Neuronal stem cell (in vitro differentiated cells): ENCODE results near the gene SGSM1.

ENCODE experiments used
- DNase-seq: peaks from one replicate; pipeline ENCODE4 v3.0.0-alpha.2; 2013; ENCODE audit warnings: low spot score
- H2AFZ ChIP-seq: one replicate; pipeline ENCODE4 v1.6.1; 2013; ENCODE audit warnings: mild to moderate bottlenecking, low read length, inconsistent platforms
- H2AK5ac ChIP-seq: 2 replicates; pipeline ENCODE4 v1.6.1; 2013; ENCODE audit warnings: low read depth, mild to moderate bottlenecking, inconsistent platforms, low read length, moderate library complexity, mixed read lengths
- H2BK120ac ChIP-seq: 2 replicates; pipeline ENCODE4 v1.6.1; 2013; ENCODE audit warnings: low read depth, mild to moderate bottlenecking, inconsistent platforms, low read length, moderate library complexity, mixed read lengths
- H2BK12ac ChIP-seq: one replicate; pipeline ENCODE4 v1.6.1; 2013; ENCODE audit warnings: low read length, inconsistent platforms
- H2BK15ac ChIP-seq: 2 replicates; pipeline ENCODE4 v1.6.1; 2013; ENCODE audit warnings: mild to moderate bottlenecking, low read length, inconsistent platforms, mixed read lengths
- H2BK5ac ChIP-seq: one replicate; pipeline ENCODE4 v1.6.1; 2013; ENCODE audit warnings: inconsistent platforms, mild to moderate bottlenecking, low read length, moderate library complexity
- H3K14ac ChIP-seq: one replicate; pipeline ENCODE4 v1.6.1; 2013; ENCODE audit warnings: low read length, inconsistent platforms
- H3K18ac ChIP-seq: 2 replicates; pipeline ENCODE4 v1.6.1; 2013; ENCODE audit warnings: low read length, inconsistent platforms
- H3K23ac ChIP-seq: 2 replicates; pipeline ENCODE4 v1.6.1; 2013; ENCODE audit warnings: low read depth, mild to moderate bottlenecking, mixed read lengths, low read length, inconsistent platforms; ENCODE audit not compliant: poor library complexity
- H3K27ac ChIP-seq: replicated peaks from 3 replicates; pipeline ENCODE4 v1.5.1; 2013; ENCODE audit warnings: low read length, inconsistent platforms
- H3K27me3 ChIP-seq, 3 experiments: 2 replicates each; pipeline ENCODE4 v1.6.1; 2013; ENCODE audit warnings: low read length in 3 of 3, mild to moderate bottlenecking in 2 of 3, inconsistent platforms in 1 of 3, low read depth in 1 of 3, mixed read lengths in 1 of 3, moderate library complexity in 1 of 3; ENCODE audit not compliant: control insufficient read depth in 3 of 3, insufficient read depth in 3 of 3
- H3K36me3 ChIP-seq, 2 donors: replicated peaks in 1 of 2; 2 replicates each; pipeline ENCODE4 v1.6.1; 2013; ENCODE audit warnings: low read length in 2 of 2; ENCODE audit not compliant: control insufficient read depth in 2 of 2, insufficient read depth in 2 of 2
- H3K4ac ChIP-seq: 2 replicates; pipeline ENCODE4 v1.6.1; 2013; ENCODE audit warnings: inconsistent platforms, mild to moderate bottlenecking, low read length, moderate library complexity
- H3K4me1 ChIP-seq, 2 donors: 1 replicate in 1 of 2; 2 replicates in 1 of 2; pipeline ENCODE4 v1.6.1; 2013; ENCODE audit warnings: low read length in 2 of 2, low read depth in 1 of 2; ENCODE audit not compliant: control insufficient read depth in 2 of 2, insufficient read depth in 1 of 2
- H3K4me2 ChIP-seq: one replicate; pipeline ENCODE4 v1.6.1; 2013; ENCODE audit warnings: mild to moderate bottlenecking, low read length, inconsistent platforms; ENCODE audit not compliant: insufficient read depth, poor library complexity, severe bottlenecking
- H3K4me3 ChIP-seq, 2 donors: 2 replicates each; pipeline ENCODE4 v1.5.1; 2013; ENCODE audit warnings: low read length in 2 of 2, mild to moderate bottlenecking in 2 of 2, inconsistent platforms in 1 of 2, moderate library complexity in 1 of 2
- H3K79me1 ChIP-seq: one replicate; pipeline ENCODE4 v1.6.1; 2013; ENCODE audit warnings: low read depth, mild to moderate bottlenecking, inconsistent platforms, low read length, moderate library complexity
- H3K9ac ChIP-seq: one replicate; pipeline ENCODE4 v1.6.1; 2013; ENCODE audit warnings: mild to moderate bottlenecking, low read depth, low read length, inconsistent platforms; ENCODE audit not compliant: poor library complexity
- H3K9me3 ChIP-seq, 2 donors: replicated peaks in 1 of 2; 2 replicates each; pipeline versions ENCODE3 to v1.6.1; 2013; ENCODE audit warnings: low read length in 2 of 2, mild to moderate bottlenecking in 2 of 2, inconsistent platforms in 1 of 2, low read depth in 1 of 2, mixed read lengths in 1 of 2, moderate library complexity in 1 of 2; ENCODE audit not compliant: control insufficient read depth in 2 of 2, insufficient read depth in 1 of 2
- H4K8ac ChIP-seq: one replicate; pipeline ENCODE4 v1.6.1; 2013; ENCODE audit warnings: low read depth, mild to moderate bottlenecking, inconsistent platforms, low read length, moderate library complexity
- H4K91ac ChIP-seq: one replicate; pipeline ENCODE4 v1.6.1; 2013; ENCODE audit warnings: low read length, low read depth, mild to moderate bottlenecking, inconsistent platforms; ENCODE audit not compliant: poor library complexity
- WGBS, 2 donors: extraction: QIAGEN DNeasy Blood & Tissue Kit; methylation state at CpG; one replicate each; pipeline ENCODE4 v1.1.7; 2013; ENCODE audit warnings: missing lambda C conversion rate in 2 of 2, mixed read lengths in 1 of 2; ENCODE audit not compliant: insufficient read length in 2 of 2, insufficient replicate concordance in 1 of 2; ENCODE audit errors: extremely low coverage in 2 of 2; 5-methylcytosine and 5-hydroxymethylcytosine counted together

SGSM1 gene

GRCh38 chr22:24809331-24809730 lies 3.3 kb downstream of the SGSM1 start:
- Histone ChIP-seq H3K79me1 (no peaks in the 10 kb centered on the region), H2BK15ac (peak overlapping the region; percentile 32), H3K18ac (peak overlapping the region; percentile 46), H3K27me3 (peaks cover 0 to 25% (median 10%) of the 10 kb centered on the region in 3 experiments), H3K36me3 (no peaks in the 10 kb centered on the region), H3K23ac (no peak overlapping the region), H3K9me3 (no peaks in the 10 kb centered on the region), H3K4me1 (peaks cover 4 to 19% of the 10 kb centered on the region in 2 donors), H3K14ac (no peak overlapping the region), H4K8ac (no peak overlapping the region), H3K9ac (no peak overlapping the region), H2AFZ (no peak overlapping the region), H3K4ac (no peak overlapping the region), H2BK120ac (no peak overlapping the region), H2BK5ac (peak overlapping the region; percentile 43), H3K27ac (no peak overlapping the region), H2BK12ac (no peak overlapping the region), H3K4me2 (no peak overlapping the region), H2AK5ac (peak overlapping the region; percentile 18), H3K4me3 (no peak overlapping the region), H4K91ac (no peak overlapping the region)
- no CpG with 5 or more reads among the region's 2 CpGs for WGBS, 2 donors
- no peak for DNase-seq

GRCh38 chr22:24810043-24810749 lies 4.2 kb downstream of the SGSM1 start:
- Histone ChIP-seq H2BK15ac (no peak overlapping the region), H3K4me3 (no peak overlapping the region), H2BK12ac (no peak overlapping the region), H2BK120ac (no peak overlapping the region), H4K91ac (no peak overlapping the region), H3K4me1 (peaks cover 4 to 19% of the 10 kb centered on the region in 2 donors), H3K14ac (no peak overlapping the region), H2AK5ac (no peak overlapping the region), H4K8ac (no peak overlapping the region), H3K4me2 (peak overlapping the region; percentile 34), H3K18ac (no peak overlapping the region), H3K79me1 (no peaks in the 10 kb centered on the region), H3K4ac (no peak overlapping the region), H3K23ac (no peak overlapping the region), H2BK5ac (peak overlapping the region; percentile 7), H3K27ac (peak overlapping the region; percentile 59), H3K9me3 (no peaks in the 10 kb centered on the region), H3K36me3 (no peaks in the 10 kb centered on the region), H3K27me3 (peaks cover 0 to 25% (median 10%) of the 10 kb centered on the region in 3 experiments), H2AFZ (peak overlapping the region; percentile 76), H3K9ac (no peak overlapping the region)
- DNase-seq: peak; percentile 66
- no CpG with 5 or more reads among the region's 14 CpGs for WGBS, 2 donors

- H2BK12ac ChIP-seq: no peak overlapping the region
- H2BK15ac ChIP-seq: no peak overlapping the region
- no peak overlapping the region for H3K9ac ChIP-seq
- H3K23ac ChIP-seq: no peak overlapping the region
- H3K27ac ChIP-seq: no peak overlapping the region
- H2BK5ac ChIP-seq: peak overlapping the region; percentile 31
- H4K8ac ChIP-seq: no peak overlapping the region
- DNase-seq: no peak
- no peak overlapping the region for H2AFZ ChIP-seq
- peaks cover 0 to 13% (median 2%) of the 10 kb centered on the region in 3 experiments for H3K27me3 ChIP-seq
- H3K4me2 ChIP-seq: no peak overlapping the region
- H2AK5ac ChIP-seq: peak overlapping the region; percentile 60
- WGBS, 2 donors: no CpG with 5 or more reads among the region's 13 CpGs
- H3K36me3 ChIP-seq: no peaks in the 10 kb centered on the region
- no peak overlapping the region for H3K4me3 ChIP-seq
- H3K9me3 ChIP-seq: no peaks in the 10 kb centered on the region
- no peak overlapping the region for H4K91ac ChIP-seq
- no peak overlapping the region for H2BK120ac ChIP-seq
- H3K79me1 ChIP-seq: no peaks in the 10 kb centered on the region
- H3K14ac ChIP-seq: no peak overlapping the region
- peaks cover 4 to 14% of the 10 kb centered on the region in 2 donors for H3K4me1 ChIP-seq
- H3K18ac ChIP-seq: no peak overlapping the region
- no peak overlapping the region for H3K4ac ChIP-seq
These were observed 7.2 kb downstream of the SGSM1 start for GRCh38 chr22:24812950-24813775.
